ENCODE results near the gene SOX5. TPM values are rescaled to one million over a fixed set of nuclear protein-coding genes. Genes with fewer than 3 reads are reported as not detected.
A peak's percentile ranks its signal among the peaks of the same experiment; 100 is the strongest.

Gene SOX5
- total and polyA plus RNA-seq, 2 donors (not counting 1 experiment from before 2014, with no cell fraction given): 9.2 to 32.0 TPM

- H3K9ac ChIP-seq (ENCODE audit: insufficient read depth, low read length): no peak overlapping the region
- TF ChIP-seq EZH2 (IDR thresholded peaks at IDR 0.05; ENCODE audit: low read length, missing control alignments): no peak
- TF ChIP-seq, protein P1, sequence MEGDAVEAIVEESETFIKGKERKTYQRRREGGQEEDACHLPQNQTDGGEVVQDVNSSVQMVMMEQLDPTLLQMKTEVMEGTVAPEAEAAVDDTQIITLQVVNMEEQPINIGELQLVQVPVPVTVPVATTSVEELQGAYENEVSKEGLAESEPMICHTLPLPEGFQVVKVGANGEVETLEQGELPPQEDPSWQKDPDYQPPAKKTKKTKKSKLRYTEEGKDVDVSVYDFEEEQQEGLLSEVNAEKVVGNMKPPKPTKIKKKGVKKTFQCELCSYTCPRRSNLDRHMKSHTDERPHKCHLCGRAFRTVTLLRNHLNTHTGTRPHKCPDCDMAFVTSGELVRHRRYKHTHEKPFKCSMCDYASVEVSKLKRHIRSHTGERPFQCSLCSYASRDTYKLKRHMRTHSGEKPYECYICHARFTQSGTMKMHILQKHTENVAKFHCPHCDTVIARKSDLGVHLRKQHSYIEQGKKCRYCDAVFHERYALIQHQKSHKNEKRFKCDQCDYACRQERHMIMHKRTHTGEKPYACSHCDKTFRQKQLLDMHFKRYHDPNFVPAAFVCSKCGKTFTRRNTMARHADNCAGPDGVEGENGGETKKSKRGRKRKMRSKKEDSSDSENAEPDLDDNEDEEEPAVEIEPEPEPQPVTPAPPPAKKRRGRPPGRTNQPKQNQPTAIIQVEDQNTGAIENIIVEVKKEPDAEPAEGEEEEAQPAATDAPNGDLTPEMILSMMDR (conservative IDR thresholded peaks at IDR 0.05 in 1 of 2, IDR thresholded peaks at IDR 0.05 in 1 of 2; ENCODE audit: low read depth in 1 of 2, low read length in 2 of 2): no peak
- H3K79me2 ChIP-seq (ENCODE audit: control insufficient read depth, insufficient read depth, low read length): no peaks in the 10 kb centered on the region
- H2AFZ ChIP-seq (ENCODE audit: low read length): no peak overlapping the region
- H3K9me3 ChIP-seq (ENCODE audit: control insufficient read depth, insufficient read depth, low read depth, low read length): no peaks in the 10 kb centered on the region
- H3K4me1 ChIP-seq (ENCODE audit: control insufficient read depth, extremely low read depth, insufficient read depth, low read length): no peaks in the 10 kb centered on the region
- H3K4me2 ChIP-seq (ENCODE audit: extremely low read depth, insufficient read depth, low read length): peak overlapping the region; percentile 13
- no peak overlapping the region for H3K27ac ChIP-seq (ENCODE audit: insufficient read depth, low read length)
- no peaks in the 10 kb centered on the region for H3K36me3 ChIP-seq (ENCODE audit: control insufficient read depth, insufficient read depth, low read length)
- no peak for DNase-seq (ENCODE audit: low read depth in 2 of 2)
- no peaks in the 10 kb centered on the region for H4K20me1 ChIP-seq (ENCODE audit: control insufficient read depth, extremely low read depth, insufficient read depth, low read length)
- no peaks in the 10 kb centered on the region for H3K27me3 ChIP-seq (ENCODE audit: control insufficient read depth, insufficient read depth, low read length)
- H3K4me3 ChIP-seq (replicated peaks in 1 of 4; ENCODE audit: control extremely low read depth in 1 of 4, insufficient read depth in 1 of 4, low read depth in 3 of 4, low read length in 4 of 4): no peak overlapping the region
These were observed 179.1 kb downstream of the SOX5 start for GRCh38 chr12:23770202-23770938.

- peak in 1 of 2 donors; percentile 29 for DNase-seq (ENCODE audit: low read depth in 2 of 2)
These were observed 181.6 kb downstream of the SOX5 start for GRCh38 chr12:23767834-23768233.

DNA sequence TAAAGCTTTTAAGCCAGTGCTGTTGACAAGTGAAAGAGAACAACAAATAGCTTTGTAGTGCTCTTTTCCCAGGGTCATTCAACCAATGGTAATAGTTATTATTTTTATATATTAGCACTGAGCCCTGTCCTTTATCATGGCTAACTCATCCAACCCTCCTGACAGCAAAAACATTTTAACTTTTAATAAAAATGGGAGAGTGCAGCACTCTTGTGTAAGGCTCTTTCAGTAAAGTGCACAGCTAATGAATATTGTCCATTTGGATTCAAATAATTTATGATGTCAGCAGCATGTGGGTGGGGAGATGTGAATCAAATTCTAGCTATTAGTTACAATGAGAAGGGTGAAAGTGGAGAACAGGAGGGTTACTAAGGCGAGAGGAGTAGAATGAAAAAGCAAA, 185.7 kb downstream of the SOX5 start:
- Histone ChIP-seq H3K27me3 (ENCODE audit: control insufficient read depth, insufficient read depth, low read length) (no peaks in the 10 kb centered on the region), H2AFZ (ENCODE audit: low read length) (no peak overlapping the region), H3K9me3 (ENCODE audit: control insufficient read depth, insufficient read depth, low read depth, low read length) (no peaks in the 10 kb centered on the region), H3K9ac (ENCODE audit: insufficient read depth, low read length) (no peak overlapping the region), H3K4me2 (ENCODE audit: extremely low read depth, insufficient read depth, low read length) (no peak overlapping the region), H3K27ac (ENCODE audit: insufficient read depth, low read length) (no peak overlapping the region), H3K79me2 (ENCODE audit: control insufficient read depth, insufficient read depth, low read length) (no peaks in the 10 kb centered on the region), H3K4me1 (ENCODE audit: control insufficient read depth, extremely low read depth, insufficient read depth, low read length) (no peaks in the 10 kb centered on the region), H3K4me3 (replicated peaks in 1 of 4; ENCODE audit: control extremely low read depth in 1 of 4, insufficient read depth in 1 of 4, low read depth in 3 of 4, low read length in 4 of 4) (no peak overlapping the region), H3K36me3 (ENCODE audit: control insufficient read depth, insufficient read depth, low read length) (no peaks in the 10 kb centered on the region), H4K20me1 (ENCODE audit: control insufficient read depth, extremely low read depth, insufficient read depth, low read length) (no peaks in the 10 kb centered on the region)
- no peak for TF ChIP-seq EZH2 (IDR thresholded peaks at IDR 0.05; ENCODE audit: low read length, missing control alignments)
- no peak for DNase-seq (ENCODE audit: low read depth in 2 of 2)

More at GRCh38 chr12:23767834-23768233, 181.6 kb downstream of the SOX5 start:
- no peaks in the 10 kb centered on the region for H3K27me3 ChIP-seq (ENCODE audit: control insufficient read depth, insufficient read depth, low read length)
- no peak overlapping the region for H3K4me3 ChIP-seq (replicated peaks in 1 of 4; ENCODE audit: control extremely low read depth in 1 of 4, insufficient read depth in 1 of 4, low read depth in 3 of 4, low read length in 4 of 4)
- H3K36me3 ChIP-seq (ENCODE audit: control insufficient read depth, insufficient read depth, low read length): no peaks in the 10 kb centered on the region
- H3K9ac ChIP-seq (ENCODE audit: insufficient read depth, low read length): no peak overlapping the region
- H3K9me3 ChIP-seq (ENCODE audit: control insufficient read depth, insufficient read depth, low read depth, low read length): no peaks in the 10 kb centered on the region
- TF ChIP-seq EZH2 (IDR thresholded peaks at IDR 0.05; ENCODE audit: low read length, missing control alignments): no peak
- TF ChIP-seq, protein P1 (conservative IDR thresholded peaks at IDR 0.05 in 1 of 2, IDR thresholded peaks at IDR 0.05 in 1 of 2; ENCODE audit: low read depth in 1 of 2, low read length in 2 of 2): no peak
- H2AFZ ChIP-seq (ENCODE audit: low read length): no peak overlapping the region
- no peak overlapping the region for H3K4me2 ChIP-seq (ENCODE audit: extremely low read depth, insufficient read depth, low read length)
- no peaks in the 10 kb centered on the region for H4K20me1 ChIP-seq (ENCODE audit: control insufficient read depth, extremely low read depth, insufficient read depth, low read length)
- no peaks in the 10 kb centered on the region for H3K4me1 ChIP-seq (ENCODE audit: control insufficient read depth, extremely low read depth, insufficient read depth, low read length)
- H3K79me2 ChIP-seq (ENCODE audit: control insufficient read depth, insufficient read depth, low read length): no peaks in the 10 kb centered on the region
- H3K27ac ChIP-seq (ENCODE audit: insufficient read depth, low read length): no peak overlapping the region
